H1 (cell line): Measurements from ENCODE around the gene EMD. TPM values are rescaled to one million over a fixed set of nuclear protein-coding genes. Genes with fewer than 3 reads are reported as not detected.

ENCODE experiments used
- CTBP2 ChIP-seq: IDR thresholded peaks from 2 replicates; pipeline ENCODE4 v1.7.0; 2011; ENCODE audit warnings: borderline replicate concordance, mild to moderate bottlenecking, moderate library complexity, mixed read lengths, low read length; ENCODE audit not compliant: insufficient read depth, insufficient read length
- RBBP5 ChIP-seq: IDR thresholded peaks from 2 replicates; pipeline ENCODE4 v1.7.1; 2012; ENCODE audit warnings: low read depth, mild to moderate bottlenecking, inconsistent platforms, low read length, moderate library complexity, borderline replicate concordance
- RXRA ChIP-seq: IDR thresholded peaks from 2 replicates; pipeline ENCODE4 v1.6.1; 2011; ENCODE audit warnings: low read depth, mild to moderate bottlenecking, low read length, moderate library complexity; ENCODE audit not compliant: insufficient read depth
- polyA plus RNA-seq, 7 experiments: library from polyadenylated mRNA; depleted of rRNA in 3 of 7; stranded (reverse) in 5 of 7; unstranded in 2 of 7; fragments of >200 nt in 5 of 7; fragments of 200-250 nt in 2 of 7; gene quantifications; 1 replicate in 5 of 7; 2 replicates in 1 of 7; 4 replicates in 1 of 7; pipeline versions ENCODE4 v1.2.1 to v1.2.3, GENCODE V29; 2011 to 2013; ENCODE audit warnings: missing spikeins in 2 of 7, mixed read lengths in 2 of 7
- total RNA-seq: library from RNA; stranded (reverse); fragmentation: NEBNext Ultra II Directional; extraction: Animal tissue kit (Norgen Biotek cat#: 25700); gene quantifications from 2 replicates; pipeline ENCODE4 v1.2.1, GENCODE V29; 2021
- TF ChIP-seq, protein P1 (sequence below), 3 experiments: IDR thresholded peaks; 1 replicate in 2 of 3; 2 replicates in 1 of 3; pipeline versions ENCODE4 v1.5.1 to v1.6.1; 2011; ENCODE audit warnings: low read length in 3 of 3, mild to moderate bottlenecking in 3 of 3, inconsistent platforms in 2 of 3, low read depth in 1 of 3, moderate library complexity in 1 of 3; ENCODE audit not compliant: insufficient read depth in 1 of 3; ENCODE audit errors: control extremely low read depth in 1 of 3
- TF ChIP-seq, protein P2 (sequence below): fragments of 300-600 bp; sonication (generic); IDR thresholded peaks from 2 replicates; pipeline ENCODE4 v1.7.1; 2012; ENCODE audit warnings: low read length, moderate library complexity, mild to moderate bottlenecking, inconsistent platforms; ENCODE audit not compliant: insufficient replicate concordance

EMD gene
- total and polyA plus RNA-seq, 2 of the 8 experiments (the other 6 are each of a cell fraction or from before 2014, with no cell fraction given), result 45.5 to 109 TPM

DNA sequence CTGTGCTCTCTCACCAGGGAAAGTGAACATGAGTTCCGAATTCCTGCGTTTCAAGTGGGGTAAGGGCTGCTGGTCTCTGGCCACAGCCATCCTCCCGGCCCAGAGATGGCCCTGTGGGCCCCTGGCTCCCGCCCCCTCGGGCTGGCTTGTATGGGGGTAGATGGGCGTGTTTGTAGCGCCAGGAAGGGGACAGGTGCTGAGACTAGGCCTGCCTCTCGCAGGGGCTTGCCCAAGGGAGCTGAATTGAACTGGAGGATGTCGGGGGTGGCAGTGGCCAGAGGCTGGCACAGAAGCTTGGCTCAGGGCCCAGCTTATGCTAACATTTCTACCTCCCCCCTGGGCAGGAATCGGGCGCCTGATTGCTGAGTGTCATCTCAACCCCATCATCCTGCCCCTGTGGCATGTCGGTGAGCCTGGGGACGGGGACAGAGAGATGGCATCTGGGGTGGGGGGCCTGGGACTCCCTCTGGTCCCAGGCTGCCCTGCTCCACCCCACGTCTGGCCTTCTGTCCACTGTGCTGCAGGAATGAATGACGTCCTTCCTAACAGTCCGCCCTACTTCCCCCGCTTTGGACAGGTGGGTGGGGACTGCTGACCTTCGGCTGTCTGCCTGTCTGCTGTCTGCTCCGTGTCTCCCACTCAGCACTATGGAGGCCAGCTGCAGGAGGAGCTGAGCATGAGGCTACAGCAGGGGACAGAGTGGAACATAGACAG lies 40.8 kb downstream of the EMD start (continued):
- TF ChIP-seq, protein P1, sequence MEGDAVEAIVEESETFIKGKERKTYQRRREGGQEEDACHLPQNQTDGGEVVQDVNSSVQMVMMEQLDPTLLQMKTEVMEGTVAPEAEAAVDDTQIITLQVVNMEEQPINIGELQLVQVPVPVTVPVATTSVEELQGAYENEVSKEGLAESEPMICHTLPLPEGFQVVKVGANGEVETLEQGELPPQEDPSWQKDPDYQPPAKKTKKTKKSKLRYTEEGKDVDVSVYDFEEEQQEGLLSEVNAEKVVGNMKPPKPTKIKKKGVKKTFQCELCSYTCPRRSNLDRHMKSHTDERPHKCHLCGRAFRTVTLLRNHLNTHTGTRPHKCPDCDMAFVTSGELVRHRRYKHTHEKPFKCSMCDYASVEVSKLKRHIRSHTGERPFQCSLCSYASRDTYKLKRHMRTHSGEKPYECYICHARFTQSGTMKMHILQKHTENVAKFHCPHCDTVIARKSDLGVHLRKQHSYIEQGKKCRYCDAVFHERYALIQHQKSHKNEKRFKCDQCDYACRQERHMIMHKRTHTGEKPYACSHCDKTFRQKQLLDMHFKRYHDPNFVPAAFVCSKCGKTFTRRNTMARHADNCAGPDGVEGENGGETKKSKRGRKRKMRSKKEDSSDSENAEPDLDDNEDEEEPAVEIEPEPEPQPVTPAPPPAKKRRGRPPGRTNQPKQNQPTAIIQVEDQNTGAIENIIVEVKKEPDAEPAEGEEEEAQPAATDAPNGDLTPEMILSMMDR (IDR thresholded peaks at IDR 0.05; ENCODE audit: control extremely low read depth in 1 of 3, insufficient read depth in 1 of 3, low read depth in 1 of 3, low read length in 3 of 3), result no peak
- TF ChIP-seq RXRA (no peak), RBBP5 (no peak), CTBP2 (no peak)
- TF ChIP-seq, protein P2, sequence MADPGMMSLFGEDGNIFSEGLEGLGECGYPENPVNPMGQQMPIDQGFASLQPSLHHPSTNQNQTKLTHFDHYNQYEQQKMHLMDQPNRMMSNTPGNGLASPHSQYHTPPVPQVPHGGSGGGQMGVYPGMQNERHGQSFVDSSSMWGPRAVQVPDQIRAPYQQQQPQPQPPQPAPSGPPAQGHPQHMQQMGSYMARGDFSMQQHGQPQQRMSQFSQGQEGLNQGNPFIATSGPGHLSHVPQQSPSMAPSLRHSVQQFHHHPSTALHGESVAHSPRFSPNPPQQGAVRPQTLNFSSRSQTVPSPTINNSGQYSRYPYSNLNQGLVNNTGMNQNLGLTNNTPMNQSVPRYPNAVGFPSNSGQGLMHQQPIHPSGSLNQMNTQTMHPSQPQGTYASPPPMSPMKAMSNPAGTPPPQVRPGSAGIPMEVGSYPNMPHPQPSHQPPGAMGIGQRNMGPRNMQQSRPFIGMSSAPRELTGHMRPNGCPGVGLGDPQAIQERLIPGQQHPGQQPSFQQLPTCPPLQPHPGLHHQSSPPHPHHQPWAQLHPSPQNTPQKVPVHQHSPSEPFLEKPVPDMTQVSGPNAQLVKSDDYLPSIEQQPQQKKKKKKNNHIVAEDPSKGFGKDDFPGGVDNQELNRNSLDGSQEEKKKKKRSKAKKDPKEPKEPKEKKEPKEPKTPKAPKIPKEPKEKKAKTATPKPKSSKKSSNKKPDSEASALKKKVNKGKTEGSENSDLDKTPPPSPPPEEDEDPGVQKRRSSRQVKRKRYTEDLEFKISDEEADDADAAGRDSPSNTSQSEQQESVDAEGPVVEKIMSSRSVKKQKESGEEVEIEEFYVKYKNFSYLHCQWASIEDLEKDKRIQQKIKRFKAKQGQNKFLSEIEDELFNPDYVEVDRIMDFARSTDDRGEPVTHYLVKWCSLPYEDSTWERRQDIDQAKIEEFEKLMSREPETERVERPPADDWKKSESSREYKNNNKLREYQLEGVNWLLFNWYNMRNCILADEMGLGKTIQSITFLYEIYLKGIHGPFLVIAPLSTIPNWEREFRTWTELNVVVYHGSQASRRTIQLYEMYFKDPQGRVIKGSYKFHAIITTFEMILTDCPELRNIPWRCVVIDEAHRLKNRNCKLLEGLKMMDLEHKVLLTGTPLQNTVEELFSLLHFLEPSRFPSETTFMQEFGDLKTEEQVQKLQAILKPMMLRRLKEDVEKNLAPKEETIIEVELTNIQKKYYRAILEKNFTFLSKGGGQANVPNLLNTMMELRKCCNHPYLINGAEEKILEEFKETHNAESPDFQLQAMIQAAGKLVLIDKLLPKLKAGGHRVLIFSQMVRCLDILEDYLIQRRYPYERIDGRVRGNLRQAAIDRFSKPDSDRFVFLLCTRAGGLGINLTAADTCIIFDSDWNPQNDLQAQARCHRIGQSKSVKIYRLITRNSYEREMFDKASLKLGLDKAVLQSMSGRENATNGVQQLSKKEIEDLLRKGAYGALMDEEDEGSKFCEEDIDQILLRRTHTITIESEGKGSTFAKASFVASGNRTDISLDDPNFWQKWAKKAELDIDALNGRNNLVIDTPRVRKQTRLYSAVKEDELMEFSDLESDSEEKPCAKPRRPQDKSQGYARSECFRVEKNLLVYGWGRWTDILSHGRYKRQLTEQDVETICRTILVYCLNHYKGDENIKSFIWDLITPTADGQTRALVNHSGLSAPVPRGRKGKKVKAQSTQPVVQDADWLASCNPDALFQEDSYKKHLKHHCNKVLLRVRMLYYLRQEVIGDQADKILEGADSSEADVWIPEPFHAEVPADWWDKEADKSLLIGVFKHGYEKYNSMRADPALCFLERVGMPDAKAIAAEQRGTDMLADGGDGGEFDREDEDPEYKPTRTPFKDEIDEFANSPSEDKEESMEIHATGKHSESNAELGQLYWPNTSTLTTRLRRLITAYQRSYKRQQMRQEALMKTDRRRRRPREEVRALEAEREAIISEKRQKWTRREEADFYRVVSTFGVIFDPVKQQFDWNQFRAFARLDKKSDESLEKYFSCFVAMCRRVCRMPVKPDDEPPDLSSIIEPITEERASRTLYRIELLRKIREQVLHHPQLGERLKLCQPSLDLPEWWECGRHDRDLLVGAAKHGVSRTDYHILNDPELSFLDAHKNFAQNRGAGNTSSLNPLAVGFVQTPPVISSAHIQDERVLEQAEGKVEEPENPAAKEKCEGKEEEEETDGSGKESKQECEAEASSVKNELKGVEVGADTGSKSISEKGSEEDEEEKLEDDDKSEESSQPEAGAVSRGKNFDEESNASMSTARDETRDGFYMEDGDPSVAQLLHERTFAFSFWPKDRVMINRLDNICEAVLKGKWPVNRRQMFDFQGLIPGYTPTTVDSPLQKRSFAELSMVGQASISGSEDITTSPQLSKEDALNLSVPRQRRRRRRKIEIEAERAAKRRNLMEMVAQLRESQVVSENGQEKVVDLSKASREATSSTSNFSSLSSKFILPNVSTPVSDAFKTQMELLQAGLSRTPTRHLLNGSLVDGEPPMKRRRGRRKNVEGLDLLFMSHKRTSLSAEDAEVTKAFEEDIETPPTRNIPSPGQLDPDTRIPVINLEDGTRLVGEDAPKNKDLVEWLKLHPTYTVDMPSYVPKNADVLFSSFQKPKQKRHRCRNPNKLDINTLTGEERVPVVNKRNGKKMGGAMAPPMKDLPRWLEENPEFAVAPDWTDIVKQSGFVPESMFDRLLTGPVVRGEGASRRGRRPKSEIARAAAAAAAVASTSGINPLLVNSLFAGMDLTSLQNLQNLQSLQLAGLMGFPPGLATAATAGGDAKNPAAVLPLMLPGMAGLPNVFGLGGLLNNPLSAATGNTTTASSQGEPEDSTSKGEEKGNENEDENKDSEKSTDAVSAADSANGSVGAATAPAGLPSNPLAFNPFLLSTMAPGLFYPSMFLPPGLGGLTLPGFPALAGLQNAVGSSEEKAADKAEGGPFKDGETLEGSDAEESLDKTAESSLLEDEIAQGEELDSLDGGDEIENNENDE, result no peak
